ENCODE data around the gene TEX29.

- TF ChIP-seq CTCF (conservative IDR thresholded peaks at IDR 0.05; ENCODE audit: low read length): no peak
- no peak for TF ChIP-seq EZH2phosphoT487 (IDR thresholded peaks at IDR 0.05; ENCODE audit: borderline replicate concordance)
These were observed 4.3 kb downstream of the TEX29 start for GRCh38 chr13:111324736-111325135.
